ENCODE results near the gene LRFN3. TPM values are rescaled to one million over a fixed set of nuclear protein-coding genes. Genes with fewer than 3 reads are reported as not detected.

The LRFN3 gene
- total RNA-seq, 2 experiments from 2014 or later, result 4.2 to 4.5 TPM

- no peak for TF ChIP-seq CTCF (IDR thresholded peaks at IDR 0.05)
- peaks cover 23 to 30% of the 10 kb centered on the region in 2 experiments for H3K27me3 ChIP-seq (ENCODE audit: control insufficient read depth in 1 of 2, insufficient read depth in 2 of 2, low read length in 2 of 2)
- ATAC-seq (ENCODE audit: poor library complexity), result no peak
- H3K9me3 Mint-ChIP-seq, result no peaks in the 10 kb centered on the region
- POLR2A ChIA-PET, result no interaction called here
- peaks cover 8% of the 10 kb centered on the region for H3K4me1 Mint-ChIP-seq (ENCODE audit: low read depth)
- peaks cover 0 to 18% of the 10 kb centered on the region in 2 experiments for H3K9me3 ChIP-seq (ENCODE audit: control insufficient read depth in 1 of 2, insufficient read depth in 1 of 2, low read length in 2 of 2)
- H3K4me1 ChIP-seq (ENCODE audit: insufficient read depth, low read length), result peaks cover 15% of the 10 kb centered on the region
- intact Hi-C loops (cut with DNase I, micrococcal nuclease), result no loop called here
- H3K27ac Mint-ChIP-seq, result no peak overlapping the region
- H3K27ac ChIP-seq (ENCODE audit: low read depth in 1 of 2, low read length in 2 of 2), result no peak overlapping the region
- no peak for DNase-seq
- peaks cover 61% of the 10 kb centered on the region for H3K27me3 Mint-ChIP-seq
- H3K4me3 ChIP-seq (ENCODE audit: low read length), result no peak overlapping the region
- no peaks in the 10 kb centered on the region for H3K36me3 ChIP-seq (ENCODE audit: insufficient read depth, low read length)
- H3K4me3 Mint-ChIP-seq, result no peak overlapping the region
- H3K36me3 Mint-ChIP-seq (ENCODE audit: low read depth), result no peaks in the 10 kb centered on the region
- CTCF ChIA-PET, result no interaction called here
These were observed 49.9 kb downstream of the LRFN3 start for GRCh38 chr19:35986111-35986510.

GRCh38 chr19:35986664-35987570 lies 50.7 kb downstream of the LRFN3 start:
- H3K4me3 ChIP-seq (ENCODE audit: low read length), result peak overlapping the region; percentile 34
- H3K4me1 ChIP-seq (ENCODE audit: insufficient read depth, low read length), result peaks cover 15% of the 10 kb centered on the region
- no peaks in the 10 kb centered on the region for H3K36me3 Mint-ChIP-seq (ENCODE audit: low read depth)
- POLR2A ChIA-PET, result no interaction called here
- intact Hi-C loops (cut with DNase I, micrococcal nuclease), result no loop called here
- H3K4me1 Mint-ChIP-seq (ENCODE audit: low read depth), result peaks cover 8% of the 10 kb centered on the region
- peak; percentile 59 for ATAC-seq (ENCODE audit: poor library complexity)
- H3K4me3 Mint-ChIP-seq, result peak overlapping the region; percentile 78
- H3K9me3 Mint-ChIP-seq, result no peaks in the 10 kb centered on the region
- TF ChIP-seq CTCF (IDR thresholded peaks at IDR 0.05), result no peak
- peaks cover 23 to 30% of the 10 kb centered on the region in 2 experiments for H3K27me3 ChIP-seq (ENCODE audit: control insufficient read depth in 1 of 2, insufficient read depth in 2 of 2, low read length in 2 of 2)
- peaks cover 0 to 18% of the 10 kb centered on the region in 2 experiments for H3K9me3 ChIP-seq (ENCODE audit: control insufficient read depth in 1 of 2, insufficient read depth in 1 of 2, low read length in 2 of 2)
- H3K36me3 ChIP-seq (ENCODE audit: insufficient read depth, low read length), result no peaks in the 10 kb centered on the region
- no peak overlapping the region for H3K27ac Mint-ChIP-seq
- H3K27me3 Mint-ChIP-seq, result peaks cover 57% of the 10 kb centered on the region
- CTCF ChIA-PET, result interaction anchor here (0.7 kb wide), 1 partner anchor 28 kb away, joined by 3 read pairs; no protein-coding TSS in a partner anchor
- no peak overlapping the region for H3K27ac ChIP-seq (ENCODE audit: low read depth in 1 of 2, low read length in 2 of 2)
- peak in 5 of 14 experiments; percentile 12 to 41 (median 32) for DNase-seq

- Mint-ChIP-seq H3K27me3 (peaks cover 51% of the 10 kb centered on the region), H3K36me3 (ENCODE audit: low read depth) (no peaks in the 10 kb centered on the region)
These were observed 51.4 kb downstream of the LRFN3 start for GRCh38 chr19:35987571-35987896.

More at GRCh38 chr19:35987571-35987896, 51.4 kb downstream of the LRFN3 start:
- H3K27ac Mint-ChIP-seq, result no peak overlapping the region
- TF ChIP-seq CTCF (IDR thresholded peaks at IDR 0.05), result no peak
- Histone ChIP-seq H3K27ac (ENCODE audit: low read depth in 1 of 2, low read length in 2 of 2) (no peak overlapping the region), H3K4me3 (ENCODE audit: low read length) (peak overlapping the region; percentile 34), H3K27me3 (ENCODE audit: control insufficient read depth in 1 of 2, insufficient read depth in 2 of 2, low read length in 2 of 2) (peaks cover 23 to 30% of the 10 kb centered on the region in 2 experiments), H3K36me3 (ENCODE audit: insufficient read depth, low read length) (no peaks in the 10 kb centered on the region), H3K4me1 (ENCODE audit: insufficient read depth, low read length) (peaks cover 15% of the 10 kb centered on the region), H3K9me3 (ENCODE audit: control insufficient read depth in 1 of 2, insufficient read depth in 1 of 2, low read length in 2 of 2) (peaks cover 0 to 18% of the 10 kb centered on the region in 2 experiments)
- H3K4me1 Mint-ChIP-seq (ENCODE audit: low read depth), result peaks cover 8% of the 10 kb centered on the region
- DNase-seq (no peak), ATAC-seq (ENCODE audit: poor library complexity) (no peak)
- ChIA-PET POLR2A (no interaction called here), CTCF (interaction anchor here (0.7 kb wide), 1 partner anchor 29 kb away, joined by 3 read pairs; no protein-coding TSS in a partner anchor)
- H3K9me3 Mint-ChIP-seq, result no peaks in the 10 kb centered on the region
- peak overlapping the region; percentile 42 for H3K4me3 Mint-ChIP-seq
- intact Hi-C loops (cut with DNase I, micrococcal nuclease), result no loop called here
